CD4-positive, alpha-beta T cell (primary cell): ENCODE data around the gene CHADL. TPM values are rescaled to one million over a fixed set of nuclear protein-coding genes. Genes with fewer than 3 reads are reported as not detected.

ENCODE experiments used
- ATAC-seq: fragments of 200-7000 bp; cut with Tn5 transposase; one replicate; pipeline ENCODE4 v1.10.0; 2022; ENCODE audit warnings: mild to moderate bottlenecking; ENCODE audit not compliant: poor library complexity
- CTCF ChIA-PET: fragments of 350-600 bp; sonication (Branson Sonifier 250); formaldehyde crosslinking; loops from one replicate; lab custom pipeline; 2021; ENCODE audit warnings: antibody characterized with exemption, inconsistent platforms; lab: Charles Lee
- POLR2A ChIA-PET: fragments of 350-600 bp; sonication (Branson Sonifier 250); formaldehyde crosslinking; loops from one replicate; lab custom pipeline; 2021; ENCODE audit warnings: antibody characterized with exemption, inconsistent platforms; lab: Charles Lee
- DNase-seq, 14 experiments: peaks; one replicate each; pipeline ENCODE4 v3.0.0-alpha.2; 2013 to 2020; ENCODE audit warnings: mixed read lengths in 2 of 14
- H3K27ac ChIP-seq, 2 donors: one replicate each; pipeline versions ENCODE4 v1.5.1 to v1.7.0; 2013; ENCODE audit warnings: low read length in 2 of 2, low read depth in 1 of 2, mild to moderate bottlenecking in 1 of 2
- H3K27me3 ChIP-seq, 2 experiments: 1 replicate in 1 of 2; 2 replicates in 1 of 2; pipeline versions ENCODE4 v1.6.1 to v1.7.0; 2013; ENCODE audit warnings: low read length in 2 of 2, control low read depth in 1 of 2, mild to moderate bottlenecking in 1 of 2, moderate library complexity in 1 of 2; ENCODE audit not compliant: insufficient read depth in 2 of 2, control insufficient read depth in 1 of 2
- H3K36me3 ChIP-seq: one replicate; pipeline ENCODE4 v1.6.1; 2013; ENCODE audit warnings: low read length, control low read depth; ENCODE audit not compliant: insufficient read depth
- H3K4me1 ChIP-seq: one replicate; pipeline ENCODE4 v1.6.1; 2013; ENCODE audit warnings: low read length, control low read depth; ENCODE audit not compliant: insufficient read depth
- H3K4me3 ChIP-seq: one replicate; pipeline ENCODE4 v1.5.1; 2013; ENCODE audit warnings: mild to moderate bottlenecking, low read length, moderate library complexity
- H3K9me3 ChIP-seq, 2 experiments: 1 replicate in 1 of 2; 2 replicates in 1 of 2; pipeline versions ENCODE4 v1.6.1 to v1.7.0; 2013; ENCODE audit warnings: low read length in 2 of 2, mild to moderate bottlenecking in 2 of 2, control low read depth in 1 of 2, moderate library complexity in 1 of 2; ENCODE audit not compliant: control insufficient read depth in 1 of 2, insufficient read depth in 1 of 2
- H3K27ac Mint-ChIP-seq: one replicate; pipeline ENCODE4 v1.8.0; 2020; ENCODE audit warnings: mixed read lengths
- H3K27me3 Mint-ChIP-seq: one replicate; pipeline ENCODE4 v1.8.0; 2021; ENCODE audit warnings: mixed read lengths
- H3K36me3 Mint-ChIP-seq: one replicate; pipeline ENCODE4 v1.8.0; 2021; ENCODE audit warnings: low read depth, mixed read lengths
- H3K4me1 Mint-ChIP-seq: one replicate; pipeline ENCODE4 v1.8.0; 2021; ENCODE audit warnings: low read depth, mixed read lengths
- H3K4me3 Mint-ChIP-seq: one replicate; pipeline ENCODE4 v1.8.0; 2020; ENCODE audit warnings: mild to moderate bottlenecking, mixed read lengths
- H3K9me3 Mint-ChIP-seq: one replicate; pipeline ENCODE4 v1.8.0; 2020; ENCODE audit warnings: mixed read lengths
- intact Hi-C, 2 experiments: fragments of 100-400 bp; cut with DNase I in 1 of 2; cut with micrococcal nuclease in 1 of 2; formaldehyde crosslinking; loops; one replicate each; pipeline versions ENCODE4 v1.15.1 to v1.9.0; 2023 to 2025; cut with DNase I, micrococcal nuclease
- total RNA-seq, 174 experiments: library from RNA in 2 of 174; stranded (reverse) in 2 of 174; gene quantifications; one replicate each; pipeline ENCODE4 v1.2.3 and lab custom pipeline; 2021 to 2026
- TF ChIP-seq, protein P1 (sequence below): fragments of 200-600 bp; IDR thresholded peaks from one replicate; pipeline ENCODE4 v1.8.0; 2022; ENCODE audit warnings: antibody characterized with exemption, mild to moderate bottlenecking

The CHADL gene
- total RNA-seq, 2 experiments from 2014 or later, result 1.7 to 1.8 TPM

GRCh38 chr22:41286639-41287091 is 45.9 kb upstream of the CHADL start:
- H3K9me3 Mint-ChIP-seq, result no peaks in the 10 kb centered on the region
- TF ChIP-seq, protein P1, sequence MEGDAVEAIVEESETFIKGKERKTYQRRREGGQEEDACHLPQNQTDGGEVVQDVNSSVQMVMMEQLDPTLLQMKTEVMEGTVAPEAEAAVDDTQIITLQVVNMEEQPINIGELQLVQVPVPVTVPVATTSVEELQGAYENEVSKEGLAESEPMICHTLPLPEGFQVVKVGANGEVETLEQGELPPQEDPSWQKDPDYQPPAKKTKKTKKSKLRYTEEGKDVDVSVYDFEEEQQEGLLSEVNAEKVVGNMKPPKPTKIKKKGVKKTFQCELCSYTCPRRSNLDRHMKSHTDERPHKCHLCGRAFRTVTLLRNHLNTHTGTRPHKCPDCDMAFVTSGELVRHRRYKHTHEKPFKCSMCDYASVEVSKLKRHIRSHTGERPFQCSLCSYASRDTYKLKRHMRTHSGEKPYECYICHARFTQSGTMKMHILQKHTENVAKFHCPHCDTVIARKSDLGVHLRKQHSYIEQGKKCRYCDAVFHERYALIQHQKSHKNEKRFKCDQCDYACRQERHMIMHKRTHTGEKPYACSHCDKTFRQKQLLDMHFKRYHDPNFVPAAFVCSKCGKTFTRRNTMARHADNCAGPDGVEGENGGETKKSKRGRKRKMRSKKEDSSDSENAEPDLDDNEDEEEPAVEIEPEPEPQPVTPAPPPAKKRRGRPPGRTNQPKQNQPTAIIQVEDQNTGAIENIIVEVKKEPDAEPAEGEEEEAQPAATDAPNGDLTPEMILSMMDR, result no peak
- Histone ChIP-seq H3K27me3 (no peaks in the 10 kb centered on the region), H3K4me3 (peak overlapping the region; percentile 100), H3K27ac (peak overlapping the region; percentile 92 to 100), H3K9me3 (no peaks in the 10 kb centered on the region), H3K36me3 (peaks cover 22% of the 10 kb centered on the region), H3K4me1 (peaks cover 28% of the 10 kb centered on the region)
- peaks cover 35% of the 10 kb centered on the region for H3K36me3 Mint-ChIP-seq
- ChIA-PET CTCF (interaction anchor here (2.6 to 2.8 kb wide), 2 partner anchors 15 to 49 kb away, joined by 8 to 34 read pairs; partner anchors contain the start of gene ZC3H7B), POLR2A (interaction anchor here (0.7 to 4.2 kb wide), 40 partner anchors 11 to 1328 kb away, joined by 3 to 170 read pairs (median 5); partner anchors contain the start of genes ACO2, CCDC134, DESI1 and EP300)
- peak overlapping the region; percentile 96 for H3K4me3 Mint-ChIP-seq
- peaks cover 40% of the 10 kb centered on the region for H3K4me1 Mint-ChIP-seq
- DNase-seq (peak in 12 of 14 experiments; percentile 27 to 84 (median 48)), ATAC-seq (peak; percentile 25)
- no peaks in the 10 kb centered on the region for H3K27me3 Mint-ChIP-seq
- intact Hi-C loops, result loop anchor here (1.0 to 10.0 kb wide), 13 partner anchors 15 to 1156 kb away; partner anchors contain the start of genes ACO2 (in 2 of the 2), PHF5A (in 2 of the 2), TEF (in 2 of the 2) and TOB2 (in 2 of the 2)
- peak overlapping the region; percentile 100 for H3K27ac Mint-ChIP-seq

DNA sequence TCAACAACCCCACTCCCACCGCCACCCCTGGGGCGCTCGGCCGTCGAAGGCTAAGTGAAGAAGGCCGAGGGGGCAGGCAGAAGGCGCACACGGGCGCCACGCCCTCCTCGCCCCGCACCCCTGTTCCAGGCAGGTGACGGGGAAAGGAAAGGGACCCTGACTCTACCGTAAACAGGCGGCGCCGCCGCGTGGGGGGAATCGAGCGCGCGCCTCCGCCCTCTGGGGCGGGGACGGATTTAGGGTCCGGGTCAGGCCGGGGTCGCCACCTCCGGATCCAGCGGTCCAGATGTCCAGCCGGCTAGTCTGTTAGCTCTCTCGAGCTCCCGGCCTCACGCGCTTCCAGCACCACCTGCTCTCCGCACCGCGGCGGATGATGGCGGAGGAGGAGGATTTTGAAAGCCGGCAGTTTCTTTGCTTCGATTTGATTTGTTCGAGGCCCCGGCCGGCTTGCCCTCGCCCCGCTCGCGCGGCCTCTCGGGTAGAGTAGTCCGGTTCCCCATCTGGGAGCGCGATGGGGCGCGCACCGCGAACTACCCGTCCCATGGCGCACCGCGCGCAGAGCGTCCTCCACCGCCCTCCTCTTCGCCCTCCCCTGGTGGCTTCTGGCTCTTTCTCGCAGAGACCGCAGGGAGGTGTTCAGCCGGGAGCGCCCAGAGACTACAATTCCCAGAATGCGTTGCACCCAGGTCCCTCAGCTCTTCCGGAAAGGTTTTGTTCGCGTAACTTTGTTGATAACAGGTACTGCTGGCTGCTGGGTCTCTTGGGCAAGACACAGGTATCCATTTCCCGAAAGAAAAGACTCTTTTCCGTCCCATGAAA is 45.3 kb upstream of the CHADL start, which contains the start of gene RANGAP1:
RANGAP1 (minus strand) TSS at position 368 of the 819 bp plus-strand sequence. CDS start 5,143 bp downstream, outside the sequence.
- peaks cover 25% of the 10 kb centered on the region for H3K36me3 ChIP-seq
- peak; percentile 95 to 100 (median 98) for DNase-seq
- ChIA-PET CTCF (interaction anchor here (2.6 to 2.8 kb wide), 2 partner anchors 16 to 48 kb away, joined by 8 to 34 read pairs; partner anchors contain the start of gene ZC3H7B), POLR2A (interaction anchor here (0.6 to 4.2 kb wide), 44 partner anchors 11 to 1784 kb away, joined by 3 to 170 read pairs (median 5); partner anchors contain the start of genes ACO2, CCDC134, DESI1 and EP300)
- intact Hi-C loops, result loop anchor here (1.0 to 10.0 kb wide), 13 partner anchors 15 to 1156 kb away; partner anchors contain the start of genes ACO2 (in 2 of the 2), PHF5A (in 2 of the 2), TEF (in 2 of the 2) and TOB2 (in 2 of the 2)
- H3K4me1 ChIP-seq, result peaks cover 28% of the 10 kb centered on the region
- H3K36me3 Mint-ChIP-seq, result peaks cover 42% of the 10 kb centered on the region
- H3K9me3 Mint-ChIP-seq, result no peaks in the 10 kb centered on the region
- TF ChIP-seq, protein P1, result no peak
- no peaks in the 10 kb centered on the region for H3K27me3 Mint-ChIP-seq
- H3K27ac Mint-ChIP-seq, result peak within 1 kb of the TSS; percentile 100
- ATAC-seq, result peak; percentile 85
- H3K4me1 Mint-ChIP-seq, result peaks cover 46% of the 10 kb centered on the region
- no peaks in the 10 kb centered on the region for H3K27me3 ChIP-seq
- H3K9me3 ChIP-seq, result no peaks in the 10 kb centered on the region
- peak within 1 kb of the TSS; percentile 96 for H3K4me3 Mint-ChIP-seq
- peak within 1 kb of the TSS; percentile 95 to 100 for H3K27ac ChIP-seq
- peak within 1 kb of the TSS; percentile 100 for H3K4me3 ChIP-seq

DNA sequence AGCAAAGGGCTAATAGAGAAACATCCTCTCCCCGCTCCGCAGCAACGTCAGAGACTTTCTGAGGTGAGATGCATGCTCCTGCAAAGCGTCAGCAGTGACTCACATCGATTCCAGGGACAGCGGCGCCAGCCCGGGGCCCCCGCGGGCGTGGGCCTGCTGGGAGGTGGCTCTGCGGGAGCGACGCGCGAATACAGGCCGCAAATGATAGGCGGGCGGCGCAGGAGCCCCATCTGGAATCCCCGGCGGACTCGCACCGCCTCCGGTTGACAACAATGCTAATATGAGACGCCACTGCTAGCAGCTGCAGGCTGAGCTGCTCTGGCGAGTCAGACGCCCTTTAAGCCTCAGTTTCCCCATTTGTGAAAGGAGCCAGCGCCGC is 44.7 kb upstream of the CHADL start:
- CTCF ChIA-PET, result interaction anchor here (2.6 to 2.8 kb wide), 2 partner anchors 16 to 48 kb away, joined by 8 to 34 read pairs; partner anchors contain the start of gene ZC3H7B
- Histone ChIP-seq H3K4me3 (peak overlapping the region; percentile 100), H3K9me3 (no peaks in the 10 kb centered on the region), H3K4me1 (peaks cover 28% of the 10 kb centered on the region), H3K36me3 (peaks cover 31% of the 10 kb centered on the region), H3K27me3 (no peaks in the 10 kb centered on the region), H3K27ac (peak overlapping the region; percentile 95 to 100)
- DNase-seq (peak; percentile 56 to 95 (median 78)), ATAC-seq (peak; percentile 54)
- TF ChIP-seq, protein P1, result no peak
- Mint-ChIP-seq H3K4me3 (peak overlapping the region; percentile 96), H3K9me3 (no peaks in the 10 kb centered on the region), H3K27me3 (no peaks in the 10 kb centered on the region), H3K36me3 (peaks cover 48% of the 10 kb centered on the region), H3K4me1 (peaks cover 52% of the 10 kb centered on the region), H3K27ac (peak overlapping the region; percentile 100)
- POLR2A ChIA-PET, result interaction anchor here (0.5 to 4.2 kb wide), 19 partner anchors 17 to 1784 kb away, joined by 3 to 170 read pairs (median 6); partner anchors contain the start of genes ACO2, MIEF1, PHF5A and PMM1
- intact Hi-C loops, result loop anchor here (5.0 to 10.0 kb wide), 7 partner anchors 78 to 1157 kb away; partner anchors contain the start of genes TOB2 (in 2 of the 2), ACO2 (in 1 of the 2), L3MBTL2 (in 1 of the 2) and PHF5A (in 1 of the 2)
